ENCODE results near the gene MEDAG.

DNA sequence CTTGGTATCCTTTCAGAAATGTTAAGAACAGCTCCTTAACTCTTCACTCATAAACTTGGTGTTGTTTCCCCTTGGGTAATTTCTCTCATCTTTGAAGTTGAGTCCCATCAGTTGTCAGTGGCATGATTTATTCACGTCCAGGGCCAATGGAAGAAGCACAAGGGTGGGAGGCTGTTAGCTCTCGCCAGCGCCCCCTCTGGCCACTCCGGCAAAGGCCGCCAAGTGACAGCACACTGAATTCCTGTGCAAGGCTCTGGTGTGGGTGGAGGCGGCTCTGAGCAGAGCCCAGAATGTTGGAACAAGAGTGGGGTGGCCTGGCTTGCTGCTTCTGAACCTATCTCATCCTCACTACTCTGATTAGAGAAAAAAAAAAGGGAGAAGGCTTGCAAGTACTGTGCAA lies 13.1 kb upstream of the MEDAG start:
- TF ChIP-seq CTCF (IDR thresholded peaks at IDR 0.05) (peak; percentile 62), TEAD4 (IDR thresholded peaks at IDR 0.05; ENCODE audit: borderline replicate concordance, insufficient read depth) (no peak), SIN3A (IDR thresholded peaks at IDR 0.05; ENCODE audit: borderline replicate concordance, low read depth, low read length) (no peak), USF2 (IDR thresholded peaks at IDR 0.05; ENCODE audit: borderline replicate concordance, low read depth, low read length) (no peak), GATA2 (CRISPR knock-in tag; IDR thresholded peaks at IDR 0.05) (no peak), TAF1 (IDR thresholded peaks at IDR 0.05; ENCODE audit: borderline replicate concordance, low read depth, low read length) (no peak), GABPA (IDR thresholded peaks at IDR 0.05; ENCODE audit: low read depth) (no peak), POLR2AphosphoS5 (IDR thresholded peaks at IDR 0.05; ENCODE audit: low read depth, low read length) (no peak), EZH2phosphoT487 (IDR thresholded peaks at IDR 0.05; ENCODE audit: borderline replicate concordance, low read depth) (no peak), EP300 (IDR thresholded peaks at IDR 0.05; ENCODE audit: borderline replicate concordance in 1 of 2, low read depth in 1 of 2, low read length in 1 of 2) (no peak)
- TF ChIP-seq, protein P1, sequence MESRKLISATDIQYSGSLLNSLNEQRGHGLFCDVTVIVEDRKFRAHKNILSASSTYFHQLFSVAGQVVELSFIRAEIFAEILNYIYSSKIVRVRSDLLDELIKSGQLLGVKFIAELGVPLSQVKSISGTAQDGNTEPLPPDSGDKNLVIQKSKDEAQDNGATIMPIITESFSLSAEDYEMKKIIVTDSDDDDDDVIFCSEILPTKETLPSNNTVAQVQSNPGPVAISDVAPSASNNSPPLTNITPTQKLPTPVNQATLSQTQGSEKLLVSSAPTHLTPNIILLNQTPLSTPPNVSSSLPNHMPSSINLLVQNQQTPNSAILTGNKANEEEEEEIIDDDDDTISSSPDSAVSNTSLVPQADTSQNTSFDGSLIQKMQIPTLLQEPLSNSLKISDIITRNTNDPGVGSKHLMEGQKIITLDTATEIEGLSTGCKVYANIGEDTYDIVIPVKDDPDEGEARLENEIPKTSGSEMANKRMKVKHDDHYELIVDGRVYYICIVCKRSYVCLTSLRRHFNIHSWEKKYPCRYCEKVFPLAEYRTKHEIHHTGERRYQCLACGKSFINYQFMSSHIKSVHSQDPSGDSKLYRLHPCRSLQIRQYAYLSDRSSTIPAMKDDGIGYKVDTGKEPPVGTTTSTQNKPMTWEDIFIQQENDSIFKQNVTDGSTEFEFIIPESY (IDR thresholded peaks at IDR 0.05; ENCODE audit: borderline replicate concordance, low read depth) = no peak
- TF ChIP-seq, protein P2, sequence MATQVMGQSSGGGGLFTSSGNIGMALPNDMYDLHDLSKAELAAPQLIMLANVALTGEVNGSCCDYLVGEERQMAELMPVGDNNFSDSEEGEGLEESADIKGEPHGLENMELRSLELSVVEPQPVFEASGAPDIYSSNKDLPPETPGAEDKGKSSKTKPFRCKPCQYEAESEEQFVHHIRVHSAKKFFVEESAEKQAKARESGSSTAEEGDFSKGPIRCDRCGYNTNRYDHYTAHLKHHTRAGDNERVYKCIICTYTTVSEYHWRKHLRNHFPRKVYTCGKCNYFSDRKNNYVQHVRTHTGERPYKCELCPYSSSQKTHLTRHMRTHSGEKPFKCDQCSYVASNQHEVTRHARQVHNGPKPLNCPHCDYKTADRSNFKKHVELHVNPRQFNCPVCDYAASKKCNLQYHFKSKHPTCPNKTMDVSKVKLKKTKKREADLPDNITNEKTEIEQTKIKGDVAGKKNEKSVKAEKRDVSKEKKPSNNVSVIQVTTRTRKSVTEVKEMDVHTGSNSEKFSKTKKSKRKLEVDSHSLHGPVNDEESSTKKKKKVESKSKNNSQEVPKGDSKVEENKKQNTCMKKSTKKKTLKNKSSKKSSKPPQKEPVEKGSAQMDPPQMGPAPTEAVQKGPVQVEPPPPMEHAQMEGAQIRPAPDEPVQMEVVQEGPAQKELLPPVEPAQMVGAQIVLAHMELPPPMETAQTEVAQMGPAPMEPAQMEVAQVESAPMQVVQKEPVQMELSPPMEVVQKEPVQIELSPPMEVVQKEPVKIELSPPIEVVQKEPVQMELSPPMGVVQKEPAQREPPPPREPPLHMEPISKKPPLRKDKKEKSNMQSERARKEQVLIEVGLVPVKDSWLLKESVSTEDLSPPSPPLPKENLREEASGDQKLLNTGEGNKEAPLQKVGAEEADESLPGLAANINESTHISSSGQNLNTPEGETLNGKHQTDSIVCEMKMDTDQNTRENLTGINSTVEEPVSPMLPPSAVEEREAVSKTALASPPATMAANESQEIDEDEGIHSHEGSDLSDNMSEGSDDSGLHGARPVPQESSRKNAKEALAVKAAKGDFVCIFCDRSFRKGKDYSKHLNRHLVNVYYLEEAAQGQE (IDR thresholded peaks at IDR 0.05; ENCODE audit: low read depth, low read length) = no peak
- TF ChIP-seq, protein P3, sequence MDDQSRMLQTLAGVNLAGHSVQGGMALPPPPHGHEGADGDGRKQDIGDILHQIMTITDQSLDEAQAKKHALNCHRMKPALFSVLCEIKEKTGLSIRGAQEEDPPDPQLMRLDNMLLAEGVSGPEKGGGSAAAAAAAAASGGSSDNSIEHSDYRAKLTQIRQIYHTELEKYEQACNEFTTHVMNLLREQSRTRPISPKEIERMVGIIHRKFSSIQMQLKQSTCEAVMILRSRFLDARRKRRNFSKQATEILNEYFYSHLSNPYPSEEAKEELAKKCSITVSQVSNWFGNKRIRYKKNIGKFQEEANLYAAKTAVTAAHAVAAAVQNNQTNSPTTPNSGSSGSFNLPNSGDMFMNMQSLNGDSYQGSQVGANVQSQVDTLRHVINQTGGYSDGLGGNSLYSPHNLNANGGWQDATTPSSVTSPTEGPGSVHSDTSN (IDR thresholded peaks at IDR 0.05) = no peak; the same call in 1 of the 2 replicates
- TF ChIP-seq, protein P4, sequence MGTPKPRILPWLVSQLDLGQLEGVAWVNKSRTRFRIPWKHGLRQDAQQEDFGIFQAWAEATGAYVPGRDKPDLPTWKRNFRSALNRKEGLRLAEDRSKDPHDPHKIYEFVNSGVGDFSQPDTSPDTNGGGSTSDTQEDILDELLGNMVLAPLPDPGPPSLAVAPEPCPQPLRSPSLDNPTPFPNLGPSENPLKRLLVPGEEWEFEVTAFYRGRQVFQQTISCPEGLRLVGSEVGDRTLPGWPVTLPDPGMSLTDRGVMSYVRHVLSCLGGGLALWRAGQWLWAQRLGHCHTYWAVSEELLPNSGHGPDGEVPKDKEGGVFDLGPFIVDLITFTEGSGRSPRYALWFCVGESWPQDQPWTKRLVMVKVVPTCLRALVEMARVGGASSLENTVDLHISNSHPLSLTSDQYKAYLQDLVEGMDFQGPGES (IDR thresholded peaks at IDR 0.05; ENCODE audit: low read depth, low read length) = no peak
